IMR-90 (cell line): ENCODE data around the gene ARX. TPM values are rescaled to one million over a fixed set of nuclear protein-coding genes. Genes with fewer than 3 reads are reported as not detected.

ENCODE experiments used
- ATAC-seq: fragments of 200-7000 bp; cut with Tn5 transposase; 2 replicates; pipeline ENCODE4 v1.9.1; 2020; ENCODE audit warnings: low read depth, mild to moderate bottlenecking, moderate library complexity
- BruUV-seq: library from RNA; stranded (reverse); fragments of 400-500 nt; replicated peaks from 2 replicates; lab custom pipeline; 2021; lab: Mats Ljungman, UMichigan
- CTCF ChIA-PET: fragments of 300-600 bp; formaldehyde crosslinking; extraction: SDS; loops from one replicate; lab custom pipeline; 2021; ENCODE audit warnings: antibody characterized with exemption; lab: Yijun Ruan, JAX
- POLR2A ChIA-PET: fragments of 300-600 bp; sonication (Branson Sonifier 250); formaldehyde crosslinking; loops from one replicate; lab custom pipeline; 2022; ENCODE audit warnings: antibody characterized with exemption; ENCODE audit not compliant: unreplicated experiment; lab: Charles Lee
- DNase-seq: peaks from one replicate; pipeline ENCODE4 v3.0.0; 2013
- H2AFZ ChIP-seq: replicated peaks from 2 replicates; pipeline ENCODE3; 2013; ENCODE audit warnings: low read length, mild to moderate bottlenecking; ENCODE audit not compliant: poor library complexity
- H2AK5ac ChIP-seq: 2 replicates; pipeline ENCODE4 v1.6.1; 2013; ENCODE audit warnings: low read depth, low read length, inconsistent platforms
- H2AK9ac ChIP-seq: replicated peaks from 2 replicates; pipeline ENCODE3; 2013; ENCODE audit warnings: mild to moderate bottlenecking, low read depth, low read length, moderate library complexity; ENCODE audit not compliant: poor library complexity
- H2BK120ac ChIP-seq: 2 replicates; pipeline ENCODE4 v1.6.1; 2013; ENCODE audit warnings: low read depth, low read length, inconsistent platforms
- H2BK15ac ChIP-seq: 3 replicates; pipeline ENCODE4 v1.6.1; 2013; ENCODE audit warnings: low read depth, low read length, inconsistent platforms
- H2BK20ac ChIP-seq: 2 replicates; pipeline ENCODE4 v1.6.1; 2013; ENCODE audit warnings: low read depth, mild to moderate bottlenecking, inconsistent platforms, low read length, moderate library complexity
- H2BK5ac ChIP-seq: 2 replicates; pipeline ENCODE4 v1.6.1; 2013; ENCODE audit warnings: mild to moderate bottlenecking, low read depth, low read length, inconsistent platforms; ENCODE audit not compliant: poor library complexity, severe bottlenecking
- H3K14ac ChIP-seq: replicated peaks from 2 replicates; pipeline ENCODE4 v1.6.1; 2013; ENCODE audit warnings: low read depth, low read length, inconsistent platforms
- H3K18ac ChIP-seq: 2 replicates; pipeline ENCODE4 v1.6.1; 2013; ENCODE audit warnings: low read depth, low read length, control low read depth
- H3K23ac ChIP-seq: 2 replicates; pipeline ENCODE4 v1.6.1; 2013; ENCODE audit warnings: low read depth, low read length, inconsistent platforms
- H3K27ac ChIP-seq: 2 replicates; pipeline ENCODE4 v1.5.1; 2013; ENCODE audit warnings: mild to moderate bottlenecking, control low read depth, low read length; ENCODE audit not compliant: insufficient read depth
- H3K27me3 ChIP-seq: 2 replicates; pipeline ENCODE4 v1.6.1; 2013; ENCODE audit warnings: low read length; ENCODE audit not compliant: control insufficient read depth, insufficient read depth
- H3K36me3 ChIP-seq: 2 replicates; pipeline ENCODE4 v1.6.1; 2013; ENCODE audit warnings: low read length, mixed read lengths; ENCODE audit not compliant: control insufficient read depth, insufficient read depth
- H3K4ac ChIP-seq: 2 replicates; pipeline ENCODE4 v1.6.1; 2013; ENCODE audit warnings: low read depth, low read length, inconsistent platforms
- H3K4me1 ChIP-seq: 2 replicates; pipeline ENCODE4 v1.6.1; 2013; ENCODE audit warnings: low read length, mixed read lengths; ENCODE audit not compliant: control insufficient read depth, insufficient read depth
- H3K4me2 ChIP-seq: 2 replicates; pipeline ENCODE4 v1.6.1; 2013; ENCODE audit warnings: low read depth, mild to moderate bottlenecking, control low read depth, low read length, moderate library complexity
- H3K4me3 ChIP-seq: 2 replicates; pipeline ENCODE4 v1.5.1; 2013; ENCODE audit warnings: low read depth, mild to moderate bottlenecking, control low read depth, low read length, moderate library complexity; ENCODE audit not compliant: insufficient read depth
- H3K56ac ChIP-seq: 2 replicates; pipeline ENCODE4 v1.6.1; 2013; ENCODE audit warnings: low read length, inconsistent platforms; ENCODE audit not compliant: insufficient read depth; ENCODE audit errors: extremely low read depth
- H3K79me1 ChIP-seq, 2 experiments: 2 replicates each; pipeline ENCODE4 v1.6.1; 2013; ENCODE audit warnings: low read length in 2 of 2, inconsistent platforms in 1 of 2, low read depth in 1 of 2
- H3K9ac ChIP-seq: 2 replicates; pipeline ENCODE4 v1.6.1; 2013; ENCODE audit warnings: low read depth, low read length, control low read depth
- H3K9me1 ChIP-seq: 2 replicates; pipeline ENCODE4 v1.6.1; 2013; ENCODE audit warnings: low read length, inconsistent platforms; ENCODE audit not compliant: insufficient read depth
- H3K9me3 ChIP-seq: 2 replicates; pipeline ENCODE4 v1.6.1; 2013; ENCODE audit warnings: low read length; ENCODE audit not compliant: control insufficient read depth, insufficient read depth
- H4K20me1 ChIP-seq: 2 replicates; pipeline ENCODE4 v1.6.1; 2013; ENCODE audit warnings: low read length, inconsistent platforms; ENCODE audit not compliant: insufficient read depth
- H4K5ac ChIP-seq: 2 replicates; pipeline ENCODE4 v1.6.1; 2013; ENCODE audit warnings: mild to moderate bottlenecking, low read depth, low read length, control low read depth
- H4K8ac ChIP-seq, 2 experiments: 2 replicates each; pipeline ENCODE4 v1.6.1; 2013; ENCODE audit warnings: low read depth in 2 of 2, low read length in 2 of 2, control low read depth in 1 of 2, inconsistent platforms in 1 of 2
- H4K91ac ChIP-seq: 2 replicates; pipeline ENCODE4 v1.6.1; 2013; ENCODE audit warnings: low read depth, low read length, inconsistent platforms; ENCODE audit not compliant: insufficient read depth
- BHLHE40 ChIP-seq: fragments of 150-350 bp; IDR thresholded peaks from 2 replicates; pipeline ENCODE4 v1.6.1; 2016; ENCODE audit warnings: mild to moderate bottlenecking, low read depth, low read length
- CEBPB ChIP-seq: IDR thresholded peaks from 2 replicates; pipeline ENCODE4 v1.6.1; 2012; ENCODE audit warnings: low read depth, low read length, improper control_type of control experiment
- CHD1 ChIP-seq: IDR thresholded peaks from 2 replicates; pipeline ENCODE4 v1.6.1; 2012; ENCODE audit warnings: low read depth, low read length, improper control_type of control experiment
- CTCF ChIP-seq: conservative IDR thresholded peaks from 2 replicates; pipeline ENCODE4 v1.5.1; 2012; ENCODE audit warnings: mild to moderate bottlenecking, low read depth, low read length, improper control_type of control experiment
- FOS ChIP-seq: fragments of 150-350 bp; IDR thresholded peaks from 2 replicates; pipeline ENCODE4 v1.6.1; 2016; ENCODE audit warnings: low read depth, low read length
- MAFK ChIP-seq: IDR thresholded peaks from 2 replicates; pipeline ENCODE4 v1.6.1; 2012; ENCODE audit warnings: low read depth, low read length, improper control_type of control experiment
- MAZ ChIP-seq: IDR thresholded peaks from 2 replicates; pipeline ENCODE4 v1.6.1; 2012; ENCODE audit warnings: low read depth, mild to moderate bottlenecking, low read length, improper control_type of control experiment, moderate library complexity, borderline replicate concordance
- MXI1 ChIP-seq: IDR thresholded peaks from 2 replicates; pipeline ENCODE4 v1.6.1; 2012; ENCODE audit warnings: low read depth, mild to moderate bottlenecking, low read length, moderate library complexity, borderline replicate concordance
- NFE2L2 ChIP-seq: fragments of 150-350 bp; IDR thresholded peaks from 2 replicates; pipeline ENCODE4 v1.6.1; 2016; ENCODE audit warnings: low read depth, mild to moderate bottlenecking, low read length
- POLR2A ChIP-seq: IDR thresholded peaks from 2 replicates; pipeline ENCODE4 v1.6.1; 2012; ENCODE audit warnings: mild to moderate bottlenecking, low read depth, low read length
- RAD21 ChIP-seq: IDR thresholded peaks from 2 replicates; pipeline ENCODE4 v1.6.1; 2012; ENCODE audit warnings: low read length, improper control_type of control experiment
- RCOR1 ChIP-seq: IDR thresholded peaks from 2 replicates; pipeline ENCODE4 v1.6.1; 2012; ENCODE audit warnings: mild to moderate bottlenecking, low read length, improper control_type of control experiment; ENCODE audit not compliant: insufficient replicate concordance
- RFX5 ChIP-seq: IDR thresholded peaks from 2 replicates; pipeline ENCODE4 v1.8.0; 2012; ENCODE audit warnings: low read depth, mild to moderate bottlenecking, low read length, moderate library complexity
- SMC3 ChIP-seq: fragments of 150-350 bp; IDR thresholded peaks from 2 replicates; pipeline ENCODE4 v1.6.1; 2016; ENCODE audit warnings: low read depth, mild to moderate bottlenecking, antibody characterized with exemption, low read length, moderate library complexity
- USF2 ChIP-seq: fragments of 150-350 bp; IDR thresholded peaks from 2 replicates; pipeline ENCODE4 v1.6.1; 2017; ENCODE audit warnings: mild to moderate bottlenecking, antibody characterized with exemption, low read length, low read depth
- WGBS, 2 experiments: methylation state at CpG; one replicate each; pipeline versions ENCODE4 v1.1.5 to v1.1.7; 2013; ENCODE audit warnings: missing lambda C conversion rate in 2 of 2; ENCODE audit not compliant: insufficient read length in 1 of 2; ENCODE audit errors: extremely low coverage in 2 of 2; 5-methylcytosine and 5-hydroxymethylcytosine counted together
- dilution Hi-C: fragments of 300-500 bp; cut with HindIII; formaldehyde crosslinking; loops from one replicate; pipeline ENCODE4 v1.14.3; 2018; ENCODE audit warnings: low sequenced_read_pairs; ENCODE audit not compliant: unreplicated experiment
- in situ Hi-C: fragments of 300-500 bp; cut with MboI; formaldehyde crosslinking; loops from 3 replicates; pipeline ENCODE4 v1.14.3; 2019; ENCODE audit warnings: low sequenced_read_pairs, inconsistent platforms, mixed read lengths
- intact Hi-C: fragments of 100-400 bp; cut with micrococcal nuclease; formaldehyde crosslinking; loops from 2 replicates; pipeline ENCODE4 v1.10.0; 2022
- polyA plus RNA-seq, 3 experiments: library from polyadenylated mRNA; depleted of rRNA; stranded (reverse); fragments of >200 nt; gene quantifications; 2 replicates each; pipeline ENCODE4 v1.2.3, GENCODE V29; 2012; ENCODE audit warnings: low replicate concordance in 1 of 3
- total RNA-seq: library from RNA; depleted of rRNA; stranded (reverse); fragments of >200 nt; gene quantifications from 2 replicates; pipeline ENCODE4 v1.2.3, GENCODE V29; 2012
- TF ChIP-seq, protein P1 (sequence below): fragments of 150-350 bp; IDR thresholded peaks from 2 replicates; pipeline ENCODE4 v1.6.1; 2016; ENCODE audit warnings: low read depth, mild to moderate bottlenecking, low read length, moderate library complexity, borderline replicate concordance

Gene ARX
- total and polyA plus RNA-seq, 2 of the 4 experiments (the other 2 are of a cell fraction) = not detected

DNA sequence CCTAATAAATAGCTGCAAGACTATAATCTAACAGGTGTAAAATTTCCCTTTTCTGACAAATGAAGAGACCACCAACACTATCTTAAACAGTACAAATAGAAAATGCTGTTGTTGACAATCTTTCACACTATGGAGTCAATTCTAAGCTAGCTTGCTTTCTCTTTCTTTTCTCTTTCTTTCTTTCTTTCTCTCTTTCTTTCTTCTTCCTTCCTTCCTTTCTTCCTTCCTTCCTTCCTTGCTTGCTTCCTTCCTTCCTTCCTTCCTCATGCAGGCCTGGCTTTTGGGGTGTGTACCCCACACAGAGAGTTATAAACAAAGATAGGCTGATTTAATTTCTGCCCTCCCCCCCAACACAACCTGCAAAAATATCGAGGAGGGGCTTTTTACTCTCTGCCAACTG lies 8.1 kb upstream of the ARX start:
- Histone ChIP-seq H4K8ac (no peak overlapping the region), H4K5ac (no peak overlapping the region), H3K14ac (no peak overlapping the region), H2BK15ac (no peak overlapping the region), H3K9me3 (no peaks in the 10 kb centered on the region; the same call in 1 of the 2 replicates), H2AK9ac (no peak overlapping the region), H2BK120ac (no peak overlapping the region), H2BK20ac (no peak overlapping the region), H3K9ac (no peak overlapping the region), H4K91ac (no peak overlapping the region), H2AK5ac (no peak overlapping the region), H2AFZ (no peak overlapping the region), H3K18ac (no peak overlapping the region), H3K27ac (no peak overlapping the region), H3K36me3 (no peaks in the 10 kb centered on the region), H3K79me1 (no peaks in the 10 kb centered on the region), H3K56ac (no peak overlapping the region), H4K20me1 (no peaks in the 10 kb centered on the region), H3K27me3 (peaks cover 57% of the 10 kb centered on the region), H3K9me1 (no peaks in the 10 kb centered on the region), H3K4me2 (no peak overlapping the region), H3K23ac (no peak overlapping the region), H3K4me3 (no peak overlapping the region), H3K4ac (no peak overlapping the region), H3K4me1 (no peaks in the 10 kb centered on the region; the same call in 1 of the 2 replicates), H2BK5ac (no peak overlapping the region)
- intact Hi-C loops = loop anchor here (10.0 kb wide), 1 partner anchor 269 kb away; no protein-coding TSS in a partner anchor
- dilution Hi-C loops = no loop called here
- ATAC-seq (no peak), DNase-seq (no peak)
- no TSS peak for BruUV-seq
- ChIA-PET CTCF (no interaction called here), POLR2A (no interaction called here)
- in situ Hi-C loops = no loop called here
- WGBS, 2 experiments = no CpG with 5 or more reads among the region's 1 CpG
- TF ChIP-seq CHD1 = no peak
- no peak for TF ChIP-seq RAD21
- no peak for TF ChIP-seq MAFK
- no peak for TF ChIP-seq SMC3
- TF ChIP-seq POLR2A = no peak
- no peak for TF ChIP-seq RFX5
- no peak for TF ChIP-seq MAZ
- TF ChIP-seq CEBPB = no peak
- TF ChIP-seq NFE2L2 = no peak
- no peak for TF ChIP-seq MXI1
- TF ChIP-seq CTCF = no peak
- TF ChIP-seq BHLHE40 = no peak
- TF ChIP-seq RCOR1 = no peak
- no peak for TF ChIP-seq USF2
- TF ChIP-seq, protein P1, sequence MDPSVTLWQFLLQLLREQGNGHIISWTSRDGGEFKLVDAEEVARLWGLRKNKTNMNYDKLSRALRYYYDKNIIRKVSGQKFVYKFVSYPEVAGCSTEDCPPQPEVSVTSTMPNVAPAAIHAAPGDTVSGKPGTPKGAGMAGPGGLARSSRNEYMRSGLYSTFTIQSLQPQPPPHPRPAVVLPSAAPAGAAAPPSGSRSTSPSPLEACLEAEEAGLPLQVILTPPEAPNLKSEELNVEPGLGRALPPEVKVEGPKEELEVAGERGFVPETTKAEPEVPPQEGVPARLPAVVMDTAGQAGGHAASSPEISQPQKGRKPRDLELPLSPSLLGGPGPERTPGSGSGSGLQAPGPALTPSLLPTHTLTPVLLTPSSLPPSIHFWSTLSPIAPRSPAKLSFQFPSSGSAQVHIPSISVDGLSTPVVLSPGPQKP = no peak
- no peak for TF ChIP-seq FOS
